Endodermal cell (in vitro differentiated cells): ENCODE results near the gene GPC6. TPM values are rescaled to one million over a fixed set of nuclear protein-coding genes. Genes with fewer than 3 reads are reported as not detected.

Source experiments
- DNase-seq: peaks from one replicate; pipeline ENCODE4 v3.0.0-alpha.2; 2017
- H3K27ac ChIP-seq: 2 replicates; pipeline ENCODE4 v1.5.1; 2013; ENCODE audit warnings: mild to moderate bottlenecking, low read depth, low read length, moderate library complexity
- H3K27me3 ChIP-seq: 2 replicates; pipeline ENCODE4 v1.6.1; 2013; ENCODE audit warnings: mild to moderate bottlenecking, low read length, moderate library complexity; ENCODE audit not compliant: insufficient read depth, control insufficient read depth, poor library complexity, severe bottlenecking
- H3K36me3 ChIP-seq: 2 replicates; pipeline ENCODE4 v1.7.0; 2013; ENCODE audit warnings: mild to moderate bottlenecking, low read length, moderate library complexity; ENCODE audit not compliant: control insufficient read depth, insufficient read depth
- H3K4me1 ChIP-seq: one replicate; pipeline ENCODE4 v1.7.0; 2013; ENCODE audit warnings: low read length; ENCODE audit not compliant: control insufficient read depth, insufficient read depth
- H3K4me3 ChIP-seq: 2 replicates; pipeline ENCODE4 v1.5.1; 2013; ENCODE audit warnings: mild to moderate bottlenecking, low read length, moderate library complexity
- H3K9ac ChIP-seq: 2 replicates; pipeline ENCODE4 v1.6.1; 2013; ENCODE audit warnings: mild to moderate bottlenecking, low read length, moderate library complexity; ENCODE audit not compliant: poor library complexity, severe bottlenecking; ENCODE audit errors: extremely low read depth
- H3K9me3 ChIP-seq: 2 replicates; pipeline ENCODE4 v1.6.1; 2013; ENCODE audit warnings: mild to moderate bottlenecking, low read length, moderate library complexity; ENCODE audit not compliant: control insufficient read depth
- H3K27ac Mint-ChIP-seq: 2 replicates; pipeline ENCODE4 v1.8.0; 2020; ENCODE audit warnings: mixed read lengths
- H3K27me3 Mint-ChIP-seq: 2 replicates; pipeline ENCODE4 v1.8.0; 2021; ENCODE audit warnings: mild to moderate bottlenecking, mixed read lengths; ENCODE audit not compliant: insufficient read depth
- H3K36me3 Mint-ChIP-seq: 2 replicates; pipeline ENCODE4 v1.8.0; 2020; ENCODE audit warnings: low read depth, mixed read lengths
- H3K4me1 Mint-ChIP-seq: 2 replicates; pipeline ENCODE4 v1.8.0; 2020; ENCODE audit warnings: mixed read lengths
- H3K4me3 Mint-ChIP-seq: 2 replicates; pipeline ENCODE4 v1.8.0; 2020; ENCODE audit warnings: mild to moderate bottlenecking, moderate library complexity, mixed read lengths
- H3K9me3 Mint-ChIP-seq: 2 replicates; pipeline ENCODE4 v1.8.0; 2020; ENCODE audit warnings: mild to moderate bottlenecking, mixed read lengths
- CTCF ChIP-seq: fragments of 200-600 bp; sonication (generic); conservative IDR thresholded peaks from 2 replicates; pipeline ENCODE4 v1.5.0; 2021; ENCODE audit warnings: antibody characterized with exemption, mild to moderate bottlenecking
- WGBS, 2 experiments: methylation state at CpG; one replicate each; pipeline versions ENCODE4 v1.1.5 to v1.1.7; 2013; ENCODE audit warnings: missing lambda C conversion rate in 2 of 2, mixed read lengths in 1 of 2; ENCODE audit not compliant: insufficient coverage in 1 of 2, insufficient read length in 1 of 2; 5-methylcytosine and 5-hydroxymethylcytosine counted together
- total RNA-seq, 2 donors: library from RNA; stranded (reverse); fragmentation: NEBNext Ultra II Directional in 1 of 2; extraction: Animal tissue kit (Norgen Biotek cat#: 25700) in 1 of 2; gene quantifications; 2 replicates in 1 of 2; 3 replicates in 1 of 2; pipeline ENCODE4 v1.2.1, GENCODE V29; 2021

GPC6 gene
- total RNA-seq, 2 donors from 2014 or later = 69.6 to 80.4 TPM

- DNase-seq = no peak
- Histone ChIP-seq H3K9me3 (no peaks in the 10 kb centered on the region), H3K27me3 (no peaks in the 10 kb centered on the region), H3K4me3 (no peak overlapping the region), H3K9ac (no peak overlapping the region), H3K4me1 (peaks cover 3% of the 10 kb centered on the region), H3K27ac (no peak overlapping the region), H3K36me3 (no peaks in the 10 kb centered on the region)
- peaks cover 22% of the 10 kb centered on the region for H3K4me1 Mint-ChIP-seq
- 93% methylated on average over 4 of the region's 4 CpGs; no CpG with 5 or more reads in 1 of the 2 experiments for WGBS, 2 experiments
- no peak overlapping the region for H3K4me3 Mint-ChIP-seq
- no peaks in the 10 kb centered on the region for H3K9me3 Mint-ChIP-seq
- H3K36me3 Mint-ChIP-seq = no peaks in the 10 kb centered on the region
- H3K27me3 Mint-ChIP-seq = no peaks in the 10 kb centered on the region
- no peak for TF ChIP-seq CTCF
- H3K27ac Mint-ChIP-seq = no peak overlapping the region
Measured at GRCh38 chr13:94122300-94122915, 895.8 kb downstream of the GPC6 start.

GRCh38 chr13:94123557-94123956, 897.0 kb downstream of the GPC6 start:
- H3K9me3 ChIP-seq = no peaks in the 10 kb centered on the region
- 88% methylated on average over 1 of the region's 1 CpG; no CpG with 5 or more reads in 1 of the 2 experiments for WGBS, 2 experiments
- H3K36me3 Mint-ChIP-seq = no peaks in the 10 kb centered on the region
- H3K4me3 Mint-ChIP-seq = no peak overlapping the region
- peaks cover 3% of the 10 kb centered on the region for H3K4me1 ChIP-seq
- H3K27ac ChIP-seq = no peak overlapping the region
- H3K27ac Mint-ChIP-seq = no peak overlapping the region
- no peak overlapping the region for H3K4me3 ChIP-seq
- no peaks in the 10 kb centered on the region for H3K27me3 ChIP-seq
- no peak overlapping the region for H3K9ac ChIP-seq
- no peak for DNase-seq
- no peaks in the 10 kb centered on the region for H3K27me3 Mint-ChIP-seq
- TF ChIP-seq CTCF = no peak
- no peaks in the 10 kb centered on the region for H3K9me3 Mint-ChIP-seq
- no peaks in the 10 kb centered on the region for H3K36me3 ChIP-seq
- H3K4me1 Mint-ChIP-seq = peaks cover 24% of the 10 kb centered on the region

- Histone ChIP-seq H3K27me3 (no peaks in the 10 kb centered on the region), H3K9ac (no peak overlapping the region), H3K27ac (no peak overlapping the region), H3K9me3 (no peaks in the 10 kb centered on the region), H3K4me3 (no peak overlapping the region), H3K36me3 (no peaks in the 10 kb centered on the region), H3K4me1 (peaks cover 5% of the 10 kb centered on the region)
- Mint-ChIP-seq H3K4me1 (peaks cover 17% of the 10 kb centered on the region), H3K9me3 (no peaks in the 10 kb centered on the region), H3K27ac (peak overlapping the region; percentile 9), H3K27me3 (no peaks in the 10 kb centered on the region), H3K4me3 (no peak overlapping the region), H3K36me3 (no peaks in the 10 kb centered on the region)
- TF ChIP-seq CTCF = no peak
- no peak for DNase-seq
- 79 to 86% methylated on average over 4 of the region's 4 CpGs for WGBS, 2 experiments
Measured at GRCh38 chr13:94128430-94128829, 901.8 kb downstream of the GPC6 start.
